Stimulated activated CD4-positive, alpha-beta T cell treated with anti-CD3 and anti-CD28 coated beads, Interleukin-2, amount 100 ng/mL, for 4 hours (primary cell): ENCODE results near the gene ARVCF.

Experiments
- DNase-seq: peaks from one replicate; pipeline ENCODE4 v3.0.0-alpha.2; 2020; ENCODE audit warnings: low read depth

Gene ARVCF

GRCh38 chr22:20016734-20017621 lies at the start of gene ARVCF:
TSS of gene ARVCF (minus strand) at chr22:20016823. CDS start at chr22:19990794, 26,029 bp downstream.
- DNase-seq, result peak; percentile 86

GRCh38 chr22:20065896-20066616 lies 49.4 kb upstream of the ARVCF start:
- DNase-seq, result no peak

GRCh38 chr22:20064545-20065262 lies 48.1 kb upstream of the ARVCF start:
- no peak for DNase-seq

- DNase-seq, result no peak
These were observed 47.5 kb upstream of the ARVCF start for GRCh38 chr22:20064140-20064480.

- no peak for DNase-seq
These were observed 46.9 kb upstream of the ARVCF start for GRCh38 chr22:20063271-20064139.

- no peak for DNase-seq
These were observed 46.1 kb upstream of the ARVCF start for GRCh38 chr22:20062766-20063083.

GRCh38 chr22:20062043-20062765 lies 45.6 kb upstream of the ARVCF start:
- no peak for DNase-seq

- DNase-seq, result no peak
These were observed 44.8 kb upstream of the ARVCF start for GRCh38 chr22:20061481-20061861.

- DNase-seq, result no peak
These were observed 44.3 kb upstream of the ARVCF start for GRCh38 chr22:20060700-20061480.

GRCh38 chr22:20058989-20059770 lies 42.6 kb upstream of the ARVCF start:
- no peak for DNase-seq

- DNase-seq, result no peak
These were observed 41.1 kb upstream of the ARVCF start for GRCh38 chr22:20057596-20058268.

GRCh38 chr22:20056696-20057386 lies 40.2 kb upstream of the ARVCF start:
- DNase-seq, result no peak

- DNase-seq, result no peak
These were observed 39.5 kb upstream of the ARVCF start for GRCh38 chr22:20056161-20056560.

- DNase-seq, result no peak
These were observed 39.0 kb upstream of the ARVCF start for GRCh38 chr22:20055654-20056053.

GRCh38 chr22:20055144-20055543 lies 38.5 kb upstream of the ARVCF start:
- no peak for DNase-seq

- no peak for DNase-seq
These were observed 37.9 kb upstream of the ARVCF start for GRCh38 chr22:20054485-20054884.

- DNase-seq, result no peak
These were observed 37.4 kb upstream of the ARVCF start for GRCh38 chr22:20054034-20054427.

- no peak for DNase-seq
These were observed 36.9 kb upstream of the ARVCF start for GRCh38 chr22:20053407-20054033.
